ENCODE results near the gene SGCA. TPM values are rescaled to one million over a fixed set of nuclear protein-coding genes. Genes with fewer than 3 reads are reported as not detected.
A peak's percentile ranks its signal among the peaks of the same experiment; 100 is the strongest.

Gene SGCA
- total and polyA plus RNA-seq, 12 donors: 0.28 to 5.5 (median 1.6) TPM; not detected in 4

- WGBS, 4 donors: 76 to 100% (median 92%) methylated on average over 1 to 4 of the region's 4 CpGs
- no peak overlapping the region for H3K4me3 ChIP-seq
- H3K36me3 ChIP-seq (replicated peaks in 1 of 2): no peaks in the 10 kb centered on the region
- TF ChIP-seq CTCF (IDR thresholded peaks at IDR 0.05) (no peak), POLR2A (IDR thresholded peaks at IDR 0.05) (no peak)
- peaks cover 0 to 11% of the 10 kb centered on the region in 2 donors for H3K4me1 ChIP-seq (replicated peaks in 1 of 2)
- no peaks in the 10 kb centered on the region for H3K9me3 ChIP-seq (replicated peaks in 1 of 3)
- intact Hi-C loops (cut with DNase I): no loop called here
- DNase-seq: no peak
- no peak overlapping the region for H3K27ac ChIP-seq
- H3K27me3 ChIP-seq: no peaks in the 10 kb centered on the region
These were observed 47.0 kb upstream of the SGCA start for GRCh38 chr17:50118828-50119218.

- H3K27me3 ChIP-seq: no peaks in the 10 kb centered on the region
- peaks cover 0 to 12% of the 10 kb centered on the region in 2 donors for H3K4me1 ChIP-seq (replicated peaks in 1 of 2)
- 91 to 96% (median 94%) methylated on average over 7 of the region's 7 CpGs for WGBS, 4 donors
- H3K4me3 ChIP-seq: no peak overlapping the region
- no peaks in the 10 kb centered on the region for H3K9me3 ChIP-seq (replicated peaks in 1 of 3)
- no peaks in the 10 kb centered on the region for H3K36me3 ChIP-seq (replicated peaks in 1 of 2)
- TF ChIP-seq POLR2A (IDR thresholded peaks at IDR 0.05) (no peak), CTCF (IDR thresholded peaks at IDR 0.05) (no peak)
- intact Hi-C loops (cut with DNase I): no loop called here
- no peak overlapping the region for H3K27ac ChIP-seq
- DNase-seq: no peak
These were observed 45.1 kb upstream of the SGCA start for GRCh38 chr17:50120475-50121253.

GRCh38 chr17:50122945-50123344 lies 42.9 kb upstream of the SGCA start:
- peak overlapping the region in 1 of 5 donors; percentile 58 for H3K27ac ChIP-seq

More at GRCh38 chr17:50122945-50123344, 42.9 kb upstream of the SGCA start:
- 87 to 98% (median 93%) methylated on average over 3 of the region's 3 CpGs for WGBS, 4 donors
- Histone ChIP-seq H3K4me1 (replicated peaks in 1 of 2) (peaks cover 0 to 8% of the 10 kb centered on the region in 2 donors), H3K27me3 (no peaks in the 10 kb centered on the region), H3K36me3 (replicated peaks in 1 of 2) (no peaks in the 10 kb centered on the region), H3K9me3 (replicated peaks in 1 of 3) (no peaks in the 10 kb centered on the region), H3K4me3 (no peak overlapping the region)
- TF ChIP-seq POLR2A (IDR thresholded peaks at IDR 0.05) (no peak), CTCF (IDR thresholded peaks at IDR 0.05) (no peak)
- intact Hi-C loops (cut with DNase I): no loop called here
- no peak for DNase-seq
